ENCODE measurements around the gene SLC12A5.

- TF ChIP-seq CTCF (conservative IDR thresholded peaks at IDR 0.05) (peak; percentile 65), EZH2 (IDR thresholded peaks at IDR 0.05; ENCODE audit: low read depth) (no peak)
Measured at GRCh38 chr20:46087161-46087560, 58.1 kb downstream of the SLC12A5 start.
